Neural crest cell (in vitro differentiated cells): Measurements from ENCODE around the gene CGA. TPM values are rescaled to one million over a fixed set of nuclear protein-coding genes. Genes with fewer than 3 reads are reported as not detected.

ENCODE experiments used
- DNase-seq: peaks from one replicate; pipeline ENCODE4 v3.0.0; 2021; ENCODE audit warnings: low read depth, mixed read lengths, low spot score
- H3K27ac Mint-ChIP-seq: one replicate; pipeline ENCODE4 v1.8.0; 2021; ENCODE audit warnings: mild to moderate bottlenecking, mixed read lengths; ENCODE audit not compliant: unreplicated experiment
- H3K27me3 Mint-ChIP-seq: 2 replicates; pipeline ENCODE4 v1.8.0; 2021; ENCODE audit warnings: low read depth, mild to moderate bottlenecking, mixed read lengths
- H3K36me3 Mint-ChIP-seq: 2 replicates; pipeline ENCODE4 v1.8.0; 2021; ENCODE audit warnings: low read depth, mild to moderate bottlenecking, mixed read lengths
- H3K4me1 Mint-ChIP-seq: 2 replicates; pipeline ENCODE4 v1.8.0; 2021; ENCODE audit warnings: mixed read lengths
- H3K4me3 Mint-ChIP-seq: one replicate; pipeline ENCODE4 v1.8.0; 2021; ENCODE audit warnings: mild to moderate bottlenecking, mixed read lengths
- H3K9me3 Mint-ChIP-seq: 2 replicates; pipeline ENCODE4 v1.8.0; 2021; ENCODE audit warnings: mixed read lengths
- CTCF ChIP-seq: fragments of 200-600 bp; sonication (generic); conservative IDR thresholded peaks from 2 replicates; pipeline ENCODE4 v1.5.0; 2021; ENCODE audit warnings: antibody characterized with exemption, mild to moderate bottlenecking
- total RNA-seq: library from RNA; stranded (reverse); gene quantifications from 2 replicates; pipeline ENCODE4 v1.2.1, GENCODE V29; 2021

CGA gene
- total RNA-seq, 1 donor from 2014 or later: not detected

- no peak for DNase-seq
- H3K4me1 Mint-ChIP-seq: no peaks in the 10 kb centered on the region
- TF ChIP-seq CTCF: no peak
Observed at GRCh38 chr6:87075168-87075567, 19.7 kb downstream of the CGA start.

GRCh38 chr6:87074101-87074621 lies 20.7 kb downstream of the CGA start:
- no peaks in the 10 kb centered on the region for H3K36me3 Mint-ChIP-seq
- no peaks in the 10 kb centered on the region for H3K4me1 Mint-ChIP-seq
- no peak for DNase-seq
- no peaks in the 10 kb centered on the region for H3K27me3 Mint-ChIP-seq
- H3K4me3 Mint-ChIP-seq: no peak overlapping the region
- no peak for TF ChIP-seq CTCF
- no peaks in the 10 kb centered on the region for H3K9me3 Mint-ChIP-seq
- H3K27ac Mint-ChIP-seq: peak overlapping the region; percentile 28

More at GRCh38 chr6:87075168-87075567, 19.7 kb downstream of the CGA start:
- Mint-ChIP-seq H3K9me3 (no peaks in the 10 kb centered on the region), H3K4me3 (no peak overlapping the region), H3K27ac (no peak overlapping the region), H3K27me3 (peaks cover under 1% of the 10 kb centered on the region), H3K36me3 (no peaks in the 10 kb centered on the region)

- DNase-seq: no peak
- Mint-ChIP-seq H3K27ac (no peak overlapping the region), H3K4me3 (no peak overlapping the region), H3K36me3 (no peaks in the 10 kb centered on the region), H3K4me1 (peaks cover 11% of the 10 kb centered on the region), H3K27me3 (no peaks in the 10 kb centered on the region), H3K9me3 (no peaks in the 10 kb centered on the region)
- no peak for TF ChIP-seq CTCF
Observed at GRCh38 chr6:87071683-87072082, 23.2 kb downstream of the CGA start.

GRCh38 chr6:87070741-87071140 lies 24.2 kb downstream of the CGA start:
- no peak overlapping the region for H3K27ac Mint-ChIP-seq
- TF ChIP-seq CTCF: no peak
- no peaks in the 10 kb centered on the region for H3K27me3 Mint-ChIP-seq
- DNase-seq: no peak
- no peaks in the 10 kb centered on the region for H3K9me3 Mint-ChIP-seq
- peaks cover 15% of the 10 kb centered on the region for H3K4me1 Mint-ChIP-seq
- H3K36me3 Mint-ChIP-seq: no peaks in the 10 kb centered on the region
- no peak overlapping the region for H3K4me3 Mint-ChIP-seq

- TF ChIP-seq CTCF: no peak
- Mint-ChIP-seq H3K27ac (no peak overlapping the region), H3K4me3 (no peak overlapping the region), H3K4me1 (peaks cover 15% of the 10 kb centered on the region), H3K36me3 (no peaks in the 10 kb centered on the region), H3K9me3 (no peaks in the 10 kb centered on the region), H3K27me3 (peaks cover 8% of the 10 kb centered on the region)
- no peak for DNase-seq
Observed at GRCh38 chr6:87068795-87069194, 26.1 kb downstream of the CGA start.
